GM19023 (cell line): ENCODE data around the gene MYOM1.

ENCODE experiments used
- ATAC-seq: cut with Tn5 transposase; IDR thresholded peaks from one replicate; pipeline ENCODE4 v1.9.1; 2021; ENCODE audit warnings: mild to moderate bottlenecking, moderate library complexity; ENCODE audit not compliant: unreplicated experiment

The MYOM1 gene

DNA sequence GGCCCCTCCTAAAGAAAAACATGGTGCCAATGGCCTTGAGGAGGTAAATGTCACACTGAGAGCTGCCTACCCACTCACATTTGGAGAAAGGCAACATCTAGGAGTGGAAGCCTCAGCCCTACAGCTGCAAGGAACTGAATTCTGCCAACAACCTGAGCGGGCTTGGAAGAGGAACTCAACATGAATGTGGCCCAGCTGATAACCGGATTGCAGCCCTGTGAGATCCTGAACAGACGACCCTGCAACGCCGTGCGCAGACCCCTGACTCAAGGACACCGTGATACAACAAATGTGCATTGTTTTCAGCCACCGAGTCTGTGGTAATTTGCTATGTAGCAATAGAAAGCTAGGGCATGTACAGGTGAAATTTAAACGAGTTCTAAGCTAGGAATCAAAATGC is 99.4 kb downstream of the MYOM1 start:
- no peak for ATAC-seq

DNA sequence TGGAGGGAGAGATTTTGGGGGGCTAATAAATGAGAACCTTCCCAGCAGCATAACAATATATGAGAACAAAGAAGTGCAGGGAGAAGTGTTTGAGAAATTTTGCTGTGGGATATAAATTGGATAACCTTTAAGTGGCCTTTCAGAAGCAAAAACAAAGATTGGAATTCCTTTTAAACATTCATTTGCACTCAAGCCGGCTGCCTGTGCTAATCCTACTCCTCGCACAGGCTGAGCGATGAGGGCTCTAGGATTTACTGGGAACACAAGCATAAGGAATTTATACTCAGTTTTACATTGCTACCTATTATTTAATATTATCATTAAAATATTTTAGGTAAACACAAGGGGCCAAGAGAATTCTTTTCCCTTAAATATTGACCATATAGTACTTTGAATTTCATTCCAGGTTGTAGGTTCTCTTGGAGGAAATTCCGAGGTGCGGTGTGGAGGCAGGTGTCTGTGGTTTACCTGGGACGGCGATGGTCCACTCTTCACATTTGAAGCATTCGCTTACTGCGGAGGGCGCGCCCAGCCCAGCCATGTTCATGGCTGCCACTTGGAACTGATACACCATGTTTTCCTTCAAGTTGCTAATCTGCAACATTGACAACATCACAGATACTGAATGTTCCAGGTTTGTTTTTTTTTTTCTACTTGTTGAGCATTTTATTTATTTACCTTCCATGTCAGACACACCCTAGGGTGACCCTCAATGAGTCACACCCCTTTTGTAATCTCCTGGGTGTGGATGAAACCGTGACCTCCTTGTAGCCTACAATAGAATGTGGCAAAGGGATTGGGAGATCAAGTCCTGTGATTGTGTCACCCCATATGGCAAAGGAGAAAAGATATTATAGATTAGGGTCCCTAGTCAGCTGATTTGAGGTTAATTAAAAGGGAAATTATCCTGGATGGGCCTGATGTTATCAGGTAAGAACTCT is 100.1 kb downstream of the MYOM1 start:
- ATAC-seq, result no peak

DNA sequence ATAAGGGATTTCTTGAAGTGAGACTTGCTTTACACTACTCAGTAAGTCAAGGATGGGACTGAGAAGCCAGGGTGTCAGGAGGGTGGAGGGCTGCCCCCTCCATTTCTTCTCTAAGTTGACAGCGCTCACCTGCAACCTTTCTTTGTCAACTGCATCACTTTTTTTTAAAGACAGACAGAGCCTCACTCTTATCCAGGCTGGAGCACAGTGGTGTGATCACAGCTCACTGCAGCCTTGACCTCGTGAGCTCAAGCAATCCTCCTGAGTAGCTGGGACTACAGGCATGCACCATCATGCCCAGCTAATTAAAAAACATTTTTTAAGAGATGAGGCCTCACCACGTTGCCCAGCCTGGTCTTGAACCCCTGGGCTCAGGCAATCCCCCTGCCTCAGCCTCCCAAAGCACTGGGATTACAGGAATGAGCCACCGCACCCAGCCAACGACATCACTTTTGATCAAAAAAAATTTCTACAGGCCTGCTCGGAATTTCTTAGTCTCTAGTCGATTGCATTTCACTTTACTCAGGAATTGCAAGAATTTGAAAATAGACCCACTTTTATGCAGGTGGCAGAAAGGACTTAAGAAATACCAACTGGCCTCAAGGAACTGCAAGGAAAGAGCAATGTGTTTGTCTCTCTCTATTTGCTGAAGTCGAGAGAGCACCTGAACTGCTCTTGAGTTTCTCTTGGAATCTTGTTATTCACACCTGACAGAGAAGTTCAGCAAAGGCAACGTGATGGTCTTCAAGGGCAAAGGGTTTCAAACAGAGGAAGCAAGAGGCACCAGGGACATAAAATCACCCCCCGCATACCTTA is 101.4 kb downstream of the MYOM1 start:
- no peak for ATAC-seq

DNA sequence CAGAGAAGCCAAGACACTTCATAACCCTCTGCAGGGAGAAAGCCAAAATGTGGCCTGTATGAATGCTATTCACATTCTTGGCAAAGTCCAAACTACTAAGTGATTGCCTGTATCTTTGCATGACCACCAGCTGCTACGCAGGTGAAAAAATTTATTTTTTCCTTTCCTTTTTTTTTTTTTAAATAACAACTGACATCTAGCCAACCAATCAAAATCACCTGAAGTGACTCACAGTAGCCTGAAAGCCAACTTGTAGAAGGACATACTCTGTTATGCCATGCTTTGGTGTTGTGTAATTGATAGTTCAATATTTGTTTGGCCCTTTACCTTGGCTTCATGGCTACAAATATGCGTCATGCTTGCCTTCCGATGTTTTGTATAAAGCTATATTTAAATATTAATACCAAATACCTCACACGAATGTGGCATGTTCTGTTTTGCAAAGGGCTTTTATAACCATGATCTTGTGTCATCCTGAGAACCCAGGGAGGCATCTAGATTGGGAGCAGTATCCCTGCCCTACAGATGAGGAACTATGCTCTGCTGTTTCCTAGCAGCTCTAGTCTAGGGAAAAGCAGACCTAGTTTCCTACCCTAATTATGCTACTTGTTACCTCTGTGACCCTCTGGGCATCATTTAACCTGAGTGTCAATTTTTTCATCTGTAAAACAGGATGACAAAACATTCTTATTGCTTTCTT is 102.1 kb downstream of the MYOM1 start:
- no peak for ATAC-seq

DNA sequence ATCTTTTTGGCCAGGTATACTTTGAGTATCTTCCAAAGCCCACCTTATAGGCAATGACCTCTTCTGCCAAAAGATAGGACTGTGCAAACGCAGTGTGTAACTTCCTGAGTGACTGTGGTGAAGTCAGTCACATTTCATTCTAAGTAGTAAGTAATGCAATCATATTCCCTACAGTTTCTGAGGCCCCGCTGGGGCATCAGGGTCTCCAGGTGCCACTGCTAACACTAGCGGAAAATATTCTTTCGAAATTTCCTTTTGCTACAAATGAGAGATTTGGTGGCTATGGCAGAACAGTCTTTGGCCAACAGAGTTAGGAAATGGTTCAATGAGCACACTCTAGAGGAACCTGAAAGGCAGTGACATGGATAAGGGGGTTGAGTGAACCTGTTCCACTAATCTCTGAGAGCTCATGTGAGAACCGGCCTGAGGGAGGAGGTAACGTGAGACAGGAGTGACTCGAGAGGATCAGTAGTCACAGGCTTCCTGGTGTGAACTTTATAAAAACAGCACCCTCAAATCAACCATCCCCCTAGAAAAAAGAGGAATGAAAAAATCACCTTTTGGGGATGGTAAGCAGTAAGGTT is 104.2 kb downstream of the MYOM1 start:
- ATAC-seq, result no peak

DNA sequence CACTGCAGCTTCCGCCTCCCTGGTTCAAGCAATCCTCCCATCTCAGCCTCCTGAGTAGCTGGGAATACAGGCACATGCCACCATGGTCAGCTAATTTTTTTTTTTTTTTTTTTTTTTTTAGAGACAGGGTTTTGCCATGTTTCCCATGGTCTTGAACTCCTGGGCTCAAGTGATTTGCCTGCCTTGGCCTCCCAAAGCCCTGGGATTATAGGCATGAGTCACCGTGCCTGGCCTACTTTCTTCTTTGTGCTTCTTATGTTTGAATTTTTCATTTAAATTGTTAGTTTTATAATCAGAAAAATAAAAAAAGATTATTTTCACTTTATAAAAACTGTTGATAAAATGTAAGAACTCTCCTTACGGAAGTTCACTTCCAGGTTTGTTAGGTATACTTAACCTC is 105.3 kb downstream of the MYOM1 start:
- ATAC-seq, result no peak

DNA sequence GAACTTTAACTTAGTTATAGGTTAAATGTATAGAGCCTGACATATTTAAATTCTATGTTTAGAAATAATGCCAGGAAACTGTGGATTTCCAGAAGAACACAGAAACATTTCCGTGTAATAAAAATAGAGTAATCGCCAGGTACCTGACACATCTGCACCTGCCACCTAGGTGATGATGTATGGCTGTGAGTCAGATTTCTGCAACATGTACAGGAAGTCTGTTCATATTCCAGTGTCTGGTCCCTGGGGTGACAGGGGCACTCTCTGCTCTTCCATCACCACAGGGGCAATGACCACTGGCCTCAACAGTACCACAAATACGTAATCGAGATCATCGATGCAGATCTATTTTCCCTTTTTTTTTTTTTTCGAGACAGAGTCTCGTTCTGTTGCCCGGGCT is 105.7 kb downstream of the MYOM1 start:
- ATAC-seq, result no peak

DNA sequence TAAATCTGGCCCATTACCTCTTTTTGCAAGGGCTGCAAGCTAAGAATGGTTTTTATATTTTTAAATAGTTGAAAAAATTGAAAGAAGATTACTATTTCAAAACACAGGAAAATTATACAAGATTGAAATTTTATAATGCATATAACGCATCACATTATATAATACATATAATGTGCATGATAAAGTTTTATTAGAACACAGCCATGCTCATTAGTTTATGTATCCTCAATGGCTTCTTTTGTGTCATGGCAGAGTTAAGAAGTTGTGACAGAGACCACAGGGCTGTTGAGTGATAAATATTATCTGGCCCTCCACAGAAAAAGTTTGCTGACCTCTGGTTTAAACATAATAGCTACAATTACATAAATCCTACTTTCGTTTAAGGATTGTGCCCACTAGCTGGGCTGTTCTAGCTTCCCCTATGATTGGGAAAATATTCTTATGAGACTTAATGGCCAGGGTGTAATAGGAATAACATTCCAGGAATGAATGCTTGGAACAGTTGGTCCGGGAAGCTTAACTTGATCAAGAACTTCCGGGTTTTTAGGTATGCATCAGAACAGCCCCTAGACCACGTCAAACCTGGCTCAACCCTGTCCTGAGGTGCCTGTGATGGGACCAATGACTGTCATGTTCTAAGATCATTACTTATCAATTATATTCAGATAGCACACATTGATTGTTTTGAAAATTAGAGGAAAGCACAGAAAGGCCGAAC is 108.1 kb downstream of the MYOM1 start:
- ATAC-seq, result no peak

DNA sequence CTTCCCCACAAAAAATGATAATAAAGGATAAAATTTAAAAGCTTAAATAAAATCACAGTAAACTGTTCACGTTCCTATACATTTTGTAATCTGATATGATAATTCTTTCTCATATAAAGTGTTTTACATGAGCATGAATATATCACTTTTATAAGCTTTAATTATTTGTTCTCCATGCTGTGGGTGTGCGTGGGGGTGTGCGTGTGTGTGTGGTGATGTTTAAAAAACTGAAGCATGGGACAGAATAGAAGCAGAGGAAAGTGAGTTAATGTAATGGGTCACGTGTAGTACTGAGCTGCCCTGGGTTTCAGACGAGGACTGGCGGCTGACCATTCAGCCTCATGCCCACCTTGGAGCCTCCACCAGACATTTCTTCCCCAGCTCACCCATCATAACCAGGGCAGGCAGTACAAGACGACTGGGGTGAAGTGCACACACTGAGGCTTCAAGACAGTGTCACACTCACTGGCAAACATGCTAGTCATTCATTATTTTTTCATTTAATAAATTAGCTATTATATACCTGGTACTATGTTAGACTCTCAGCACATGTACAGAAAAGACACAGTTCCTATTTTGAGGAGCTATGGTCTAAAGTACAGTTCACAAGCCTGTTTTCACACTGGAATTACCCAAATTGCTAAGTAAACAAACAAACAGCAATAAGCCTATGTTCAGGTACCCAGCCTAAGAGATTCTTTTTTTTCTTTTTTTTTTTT is 109.6 kb downstream of the MYOM1 start:
- no peak for ATAC-seq

DNA sequence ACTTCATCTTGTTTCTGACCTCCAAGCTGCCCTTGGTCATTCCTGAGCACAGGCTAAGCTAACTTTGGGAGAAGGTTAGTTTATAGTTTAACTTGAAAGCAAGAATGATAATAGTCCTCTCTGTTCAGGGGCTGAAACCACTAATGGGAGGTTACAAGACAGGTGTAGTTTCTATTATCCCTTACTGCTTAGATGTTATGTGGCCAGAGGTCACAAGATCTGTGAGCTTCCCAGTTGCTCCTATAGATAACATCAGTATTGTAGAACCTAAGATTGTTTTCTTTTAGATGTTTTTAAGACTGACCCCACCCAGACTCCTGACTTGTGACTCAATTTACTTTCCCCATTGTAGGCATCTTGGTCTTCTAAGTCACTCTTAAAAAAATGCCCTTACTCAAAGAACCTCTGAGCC is 112.0 kb downstream of the MYOM1 start:
- ATAC-seq, result no peak

DNA sequence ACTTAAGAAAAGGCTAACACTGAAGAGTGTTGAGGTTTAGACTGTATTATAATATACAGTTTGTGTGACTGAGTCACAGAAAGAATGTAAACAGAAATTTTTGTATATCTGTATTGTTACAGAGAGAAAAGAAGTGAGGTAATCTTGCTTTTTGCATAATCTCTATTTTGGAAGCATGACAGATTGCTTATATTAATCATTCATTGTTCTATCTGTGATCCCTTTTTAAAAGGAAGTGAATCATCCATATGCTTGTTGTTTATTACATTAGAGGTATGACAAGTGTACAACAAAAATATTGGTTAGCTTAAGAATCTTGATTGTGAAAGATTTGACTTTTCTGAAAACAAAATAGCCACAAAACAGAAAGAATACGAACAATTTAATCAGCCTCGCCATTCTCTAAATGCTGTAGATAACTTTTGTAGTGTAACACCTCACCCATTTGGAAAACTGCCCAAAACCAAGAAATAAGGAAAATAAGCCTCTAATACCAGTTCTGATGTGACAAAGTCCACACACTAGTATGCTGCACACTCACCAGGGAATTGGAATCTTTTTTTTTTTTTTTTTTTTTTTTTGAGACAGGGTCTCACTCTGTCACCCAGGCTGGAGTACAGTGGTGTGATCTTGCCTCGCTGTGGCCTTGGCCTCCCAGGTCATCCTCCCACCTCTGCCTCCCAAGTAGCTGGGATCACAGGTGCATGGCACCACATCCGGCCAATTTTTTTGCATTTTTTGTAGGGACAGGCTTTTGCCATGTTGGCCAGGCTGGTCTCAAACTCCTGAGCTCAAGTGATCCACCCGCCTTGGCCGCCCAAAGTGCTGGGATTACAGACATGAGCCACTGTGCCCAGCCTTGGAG is 115.3 kb downstream of the MYOM1 start:
- ATAC-seq, result no peak

DNA sequence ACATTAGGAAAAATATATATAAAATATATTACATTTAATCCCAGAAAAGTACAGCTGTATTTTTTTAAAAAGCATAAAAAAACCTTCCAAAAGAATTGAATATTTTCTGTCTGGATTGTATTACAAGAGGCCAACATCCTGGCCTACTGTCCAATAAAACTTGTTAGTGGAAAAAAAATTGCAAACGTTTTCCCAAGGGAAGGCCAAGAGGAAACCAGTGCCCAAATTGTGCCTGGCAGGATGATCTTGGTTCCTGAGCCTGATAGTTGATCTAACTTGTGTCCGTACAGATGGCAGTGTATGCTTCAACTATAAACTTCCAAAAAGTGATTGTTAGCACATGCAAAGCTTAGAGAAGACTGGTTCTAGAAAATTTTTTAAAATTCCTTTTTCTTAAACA is 116.2 kb downstream of the MYOM1 start:
- ATAC-seq, result no peak

DNA sequence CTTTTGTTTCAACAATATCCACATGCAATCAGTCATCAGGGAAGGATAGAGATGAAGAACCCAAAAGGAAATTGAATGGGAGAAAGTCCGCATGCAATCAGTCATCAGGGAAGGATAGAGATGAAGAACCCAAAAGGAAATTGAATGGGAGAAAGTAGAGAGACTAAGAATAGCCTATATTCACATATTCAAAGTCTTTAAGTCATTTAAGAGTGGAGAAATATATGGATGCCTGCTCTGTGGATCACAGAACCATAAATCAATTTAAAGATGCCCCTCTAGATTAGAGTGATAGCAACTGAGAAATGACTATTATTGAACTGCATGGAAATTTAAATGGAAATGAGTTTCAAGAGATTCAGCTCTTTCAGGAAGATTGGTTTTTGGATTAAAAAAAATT is 116.8 kb downstream of the MYOM1 start:
- ATAC-seq, result no peak

DNA sequence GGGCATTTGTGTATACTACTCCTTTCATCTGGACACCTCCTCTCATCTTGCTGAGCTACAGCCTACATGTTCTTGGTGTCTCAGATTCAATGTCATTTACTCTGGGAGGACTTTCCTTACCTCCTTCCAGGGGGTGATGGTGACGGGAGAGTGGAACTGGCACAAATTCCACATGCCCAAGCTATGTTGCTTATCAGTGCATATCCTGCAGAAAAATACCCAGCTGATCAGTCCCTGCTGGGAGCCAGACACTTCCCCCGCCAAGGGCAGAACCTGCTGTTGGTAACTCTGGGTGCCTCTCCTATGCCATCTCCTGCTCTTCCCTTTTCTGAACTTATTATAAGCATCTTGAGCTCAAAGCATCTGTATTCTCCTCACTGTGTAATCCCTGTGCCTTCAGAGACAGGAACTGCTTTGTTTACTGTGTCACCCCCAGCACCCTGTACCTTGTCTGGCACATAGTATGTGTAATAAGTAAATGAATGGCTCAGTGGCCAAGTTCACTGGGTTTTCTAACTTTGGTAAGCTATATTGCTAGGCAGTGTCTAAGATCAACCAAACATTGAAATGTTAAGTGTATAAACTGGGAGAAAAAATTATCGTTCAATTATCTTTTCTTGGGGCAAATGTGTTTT is 119.2 kb downstream of the MYOM1 start:
- ATAC-seq, result no peak

DNA sequence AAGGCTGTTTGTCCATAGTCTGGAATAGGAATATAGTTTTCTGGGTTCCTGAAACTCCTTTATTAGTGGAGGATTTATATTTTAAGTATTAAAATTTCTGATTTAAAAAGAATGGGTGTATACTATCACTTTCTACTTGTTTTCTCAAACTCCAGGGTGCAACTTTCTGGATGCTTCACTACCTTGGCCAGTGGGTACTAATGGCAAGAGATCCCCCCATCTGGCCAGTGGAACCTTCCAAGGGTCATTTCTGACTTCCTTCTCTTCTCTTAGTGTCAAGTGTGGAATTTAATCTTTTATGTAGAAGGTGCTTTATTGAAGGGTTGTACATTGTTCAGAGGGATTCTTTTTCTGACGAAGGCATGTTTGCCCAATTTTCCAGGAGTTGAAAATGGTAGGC is 120.4 kb downstream of the MYOM1 start:
- ATAC-seq, result no peak

DNA sequence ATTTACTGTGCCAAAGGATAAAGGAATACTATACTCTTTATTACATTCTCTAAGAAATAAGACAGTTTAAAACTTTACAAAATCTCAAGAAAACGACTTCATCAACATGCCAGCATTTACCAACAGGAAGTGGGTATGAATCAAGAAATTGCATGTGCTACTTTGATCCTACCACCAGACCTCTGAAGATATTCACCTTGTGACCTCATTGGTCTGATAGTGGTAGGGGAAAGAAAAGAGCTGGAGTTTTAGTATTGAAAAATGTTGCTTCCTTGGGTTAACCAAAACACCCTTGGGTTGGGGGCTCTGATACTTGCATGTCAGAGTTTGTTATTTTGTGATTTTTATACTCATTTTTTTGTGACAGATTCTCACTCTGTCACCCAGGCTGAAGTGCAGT is 122.7 kb downstream of the MYOM1 start:
- no peak for ATAC-seq

DNA sequence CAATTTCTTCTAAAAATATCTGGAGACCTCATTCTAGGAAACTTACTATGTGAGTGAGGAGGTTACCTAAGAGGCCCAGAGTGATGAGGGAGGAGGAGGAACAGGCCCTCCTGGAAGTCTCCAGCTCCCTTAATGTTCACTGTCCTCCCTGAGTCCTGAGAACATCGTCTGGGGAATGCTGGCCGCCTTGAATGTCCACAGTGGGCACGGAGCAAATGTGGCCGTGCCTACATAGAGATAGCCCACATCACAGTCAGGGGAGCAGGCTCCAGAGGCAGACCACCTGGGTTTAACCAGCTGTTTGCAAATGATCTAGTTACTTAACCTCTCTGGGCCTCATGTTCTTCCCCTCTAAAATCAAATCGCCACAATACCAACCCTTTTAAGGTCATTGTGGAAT is 123.8 kb downstream of the MYOM1 start:
- ATAC-seq, result no peak

DNA sequence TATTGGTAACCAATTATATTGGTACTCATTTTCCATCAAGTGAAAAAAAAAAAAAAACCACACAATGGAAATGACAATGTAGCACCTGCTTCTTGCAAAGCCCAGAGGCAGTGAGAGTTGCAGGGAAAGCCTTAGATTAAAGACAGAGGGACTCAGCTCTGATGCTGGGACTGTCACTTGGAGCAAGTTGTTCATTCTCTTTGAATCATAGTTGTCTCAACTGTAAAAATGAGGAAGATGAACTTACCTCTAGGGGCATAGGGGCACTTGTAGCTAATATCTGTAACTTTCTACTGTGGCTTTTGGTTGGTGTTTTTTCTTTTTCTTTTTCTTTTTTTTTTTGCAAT is 125.5 kb downstream of the MYOM1 start:
- ATAC-seq, result no peak
